ENCODE results near the gene IFT88. TPM values are rescaled to one million over a fixed set of nuclear protein-coding genes. Genes with fewer than 3 reads are reported as not detected.

Gene IFT88
- total RNA-seq, 1 donor from 2014 or later: 8.7 TPM

GRCh38 chr13:20702915-20703779 lies 136.2 kb downstream of the IFT88 start, which contains the start of gene IL17D:
Gene IL17D, plus strand, starts transcription at chr13:20703699. Its CDS starts 303 bp downstream, at chr13:20704002.
- DNase-seq: peak; percentile 56
- no peak for TF ChIP-seq CTCF (IDR thresholded peaks at IDR 0.05; ENCODE audit: partially characterized antibody, unreplicated experiment)
- Mint-ChIP-seq H3K4me1 (ENCODE audit: low read depth, unreplicated experiment) (no peaks in the 10 kb centered on the region), H3K9me3 (ENCODE audit: unreplicated experiment) (peaks cover 12% of the 10 kb centered on the region), H3K4me3 (ENCODE audit: unreplicated experiment) (peak within 1 kb of the TSS; percentile 89), H3K27me3 (ENCODE audit: unreplicated experiment) (peaks cover 8% of the 10 kb centered on the region), H3K27ac (ENCODE audit: unreplicated experiment) (peak within 1 kb of the TSS; percentile 77), H3K36me3 (ENCODE audit: unreplicated experiment) (no peaks in the 10 kb centered on the region)

- peak; percentile 61 for TF ChIP-seq CTCF (IDR thresholded peaks at IDR 0.05; ENCODE audit: partially characterized antibody, unreplicated experiment)
- DNase-seq: peak; percentile 85
- H3K36me3 Mint-ChIP-seq (ENCODE audit: unreplicated experiment): no peaks in the 10 kb centered on the region
- H3K27ac Mint-ChIP-seq (ENCODE audit: unreplicated experiment): no peak overlapping the region
- no peaks in the 10 kb centered on the region for H3K4me1 Mint-ChIP-seq (ENCODE audit: low read depth, unreplicated experiment)
- no peak overlapping the region for H3K4me3 Mint-ChIP-seq (ENCODE audit: unreplicated experiment)
- H3K27me3 Mint-ChIP-seq (ENCODE audit: unreplicated experiment): peaks cover 8% of the 10 kb centered on the region
- H3K9me3 Mint-ChIP-seq (ENCODE audit: unreplicated experiment): peaks cover 12% of the 10 kb centered on the region
Observed at GRCh38 chr13:20703780-20704458, 137.0 kb downstream of the IFT88 start.

GRCh38 chr13:20704459-20705069 lies 137.6 kb downstream of the IFT88 start:
- TF ChIP-seq CTCF (IDR thresholded peaks at IDR 0.05; ENCODE audit: partially characterized antibody, unreplicated experiment): peak; percentile 9
- Mint-ChIP-seq H3K27me3 (ENCODE audit: unreplicated experiment) (peaks cover 8% of the 10 kb centered on the region), H3K27ac (ENCODE audit: unreplicated experiment) (no peak overlapping the region), H3K9me3 (ENCODE audit: unreplicated experiment) (peaks cover 12% of the 10 kb centered on the region), H3K4me3 (ENCODE audit: unreplicated experiment) (peak overlapping the region; percentile 86), H3K4me1 (ENCODE audit: low read depth, unreplicated experiment) (no peaks in the 10 kb centered on the region), H3K36me3 (ENCODE audit: unreplicated experiment) (no peaks in the 10 kb centered on the region)
- DNase-seq: no peak

- Mint-ChIP-seq H3K27me3 (ENCODE audit: unreplicated experiment) (peaks cover 8% of the 10 kb centered on the region), H3K9me3 (ENCODE audit: unreplicated experiment) (peaks cover 12% of the 10 kb centered on the region), H3K4me3 (ENCODE audit: unreplicated experiment) (no peak overlapping the region), H3K27ac (ENCODE audit: unreplicated experiment) (no peak overlapping the region), H3K36me3 (ENCODE audit: unreplicated experiment) (no peaks in the 10 kb centered on the region), H3K4me1 (ENCODE audit: low read depth, unreplicated experiment) (no peaks in the 10 kb centered on the region)
- DNase-seq: no peak
- TF ChIP-seq CTCF (IDR thresholded peaks at IDR 0.05; ENCODE audit: partially characterized antibody, unreplicated experiment): no peak
Observed at GRCh38 chr13:20706661-20707060, 139.7 kb downstream of the IFT88 start.

Measured in glutamatergic neuron (in vitro differentiated cells).